ENCODE measurements around the gene HACD3. TPM values are rescaled to one million over a fixed set of nuclear protein-coding genes. Genes with fewer than 3 reads are reported as not detected.
"Not testable (repeated sequence)": the region's sequence is repeated elsewhere in the genome, so short reads cannot be mapped to it uniquely, and the experiment has no call there.

HACD3 gene
- total and polyA plus RNA-seq, 7 donors: 3.7 to 8.8 (median 6.5) TPM

- H3K4me3 ChIP-seq: no peak overlapping the region
- H3K27ac ChIP-seq: no peak overlapping the region
- H3K4me1 ChIP-seq: peaks cover 17% of the 10 kb centered on the region
- H3K9me3 ChIP-seq: no peaks in the 10 kb centered on the region
- H3K36me3 ChIP-seq (ENCODE audit: insufficient read depth in 1 of 2, low read depth in 1 of 2): peaks cover 6 to 18% of the 10 kb centered on the region in 2 donors
- no peak for TF ChIP-seq CTCF (IDR thresholded peaks at IDR 0.05)
- intact Hi-C loops (cut with DNase I): no loop called here
- 53 to 72% (median 71%) methylated on average over 3 of the region's 3 CpGs for WGBS, 3 donors
- DNase-seq (no peak), ATAC-seq (no peak)
- H3K27me3 ChIP-seq (ENCODE audit: insufficient read depth in 3 of 3, low read length in 2 of 3): no peaks in the 10 kb centered on the region
Observed at GRCh38 chr15:65550681-65551098, 20.4 kb downstream of the HACD3 start.

GRCh38 chr15:65551183-65551582 lies 20.9 kb downstream of the HACD3 start:
- no peak overlapping the region for H3K4me3 ChIP-seq
- no peak overlapping the region for H3K27ac ChIP-seq
- ATAC-seq (no peak), DNase-seq (no peak)
- 72 to 88% (median 78%) methylated on average over 2 of the region's 2 CpGs for WGBS, 3 donors
- no peaks in the 10 kb centered on the region for H3K9me3 ChIP-seq
- peaks cover 16% of the 10 kb centered on the region for H3K4me1 ChIP-seq
- TF ChIP-seq CTCF (IDR thresholded peaks at IDR 0.05): no peak
- intact Hi-C loops (cut with DNase I): no loop called here
- H3K36me3 ChIP-seq (ENCODE audit: insufficient read depth in 1 of 2, low read depth in 1 of 2): peaks cover 6 to 23% of the 10 kb centered on the region in 2 donors
- no peaks in the 10 kb centered on the region for H3K27me3 ChIP-seq (ENCODE audit: insufficient read depth in 3 of 3, low read length in 2 of 3)

DNA sequence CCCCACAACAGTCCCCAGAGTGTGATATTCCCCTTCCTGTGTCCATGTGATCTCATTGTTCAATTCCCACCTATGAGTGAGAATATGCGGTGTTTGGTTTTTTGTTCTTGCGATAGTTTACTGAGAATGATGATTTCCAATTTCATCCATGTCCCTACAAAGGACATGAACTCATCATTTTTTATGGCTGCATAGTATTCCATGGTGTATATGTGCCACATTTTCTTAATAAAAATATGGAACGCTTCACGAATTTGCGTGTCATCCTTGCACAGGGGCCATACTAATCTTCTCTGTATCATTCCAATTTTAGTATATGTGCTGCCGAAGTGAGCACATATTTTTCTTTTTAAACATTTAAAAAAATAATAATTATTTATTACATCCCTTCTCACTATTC lies 22.6 kb downstream of the HACD3 start:
- H3K4me3 ChIP-seq; intact Hi-C loops (cut with DNase I); ATAC-seq; H3K27me3 ChIP-seq (ENCODE audit: insufficient read depth in 3 of 3, low read length in 2 of 3); H3K27ac ChIP-seq; DNase-seq; H3K9me3 ChIP-seq: not testable (repeated sequence)
- 96 to 98% (median 97%) methylated on average over 4 of the region's 6 CpGs for WGBS, 3 donors
- H3K36me3 ChIP-seq (ENCODE audit: insufficient read depth in 1 of 2, low read depth in 1 of 2): peaks cover 6 to 38% of the 10 kb centered on the region in 2 donors
- peaks cover 13% of the 10 kb centered on the region for H3K4me1 ChIP-seq

- peaks cover 13% of the 10 kb centered on the region for H3K4me1 ChIP-seq
- 95 to 100% (median 97%) methylated on average over 3 of the region's 3 CpGs for WGBS, 3 donors
- no peak overlapping the region for H3K4me3 ChIP-seq
- H3K27me3 ChIP-seq (ENCODE audit: insufficient read depth in 3 of 3, low read length in 2 of 3): no peaks in the 10 kb centered on the region
- intact Hi-C loops (cut with DNase I): no loop called here
- no peak overlapping the region for H3K27ac ChIP-seq
- no peak for TF ChIP-seq CTCF (IDR thresholded peaks at IDR 0.05)
- ATAC-seq (no peak), DNase-seq (no peak)
- H3K9me3 ChIP-seq: no peaks in the 10 kb centered on the region
- H3K36me3 ChIP-seq (ENCODE audit: insufficient read depth in 1 of 2, low read depth in 1 of 2): peaks cover 6 to 44% of the 10 kb centered on the region in 2 donors
Observed at GRCh38 chr15:65553691-65554090, 23.4 kb downstream of the HACD3 start.

DNA sequence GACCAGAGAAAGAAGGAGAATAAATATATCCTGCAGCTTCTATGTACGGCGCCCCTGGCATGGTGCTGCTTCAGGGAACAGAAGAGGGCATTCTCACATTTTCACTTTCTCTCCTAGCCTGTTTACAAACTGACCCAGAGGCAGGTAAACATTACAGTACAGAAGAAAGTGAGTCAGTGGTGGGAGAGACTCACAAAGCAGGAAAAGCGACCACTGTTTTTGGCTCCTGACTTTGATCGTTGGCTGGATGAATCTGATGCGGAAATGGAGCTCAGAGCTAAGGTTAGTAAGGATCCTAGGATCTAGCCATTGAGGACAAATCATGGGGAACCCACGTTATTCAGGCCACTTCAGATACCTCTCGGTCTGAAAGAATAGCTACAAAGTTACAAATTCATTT lies 26.4 kb downstream of the HACD3 start:
- DNase-seq (no peak), ATAC-seq (no peak)
- Histone ChIP-seq H3K4me3 (no peak overlapping the region), H3K4me1 (no peaks in the 10 kb centered on the region), H3K36me3 (ENCODE audit: insufficient read depth in 1 of 2, low read depth in 1 of 2) (peaks cover 6 to 66% of the 10 kb centered on the region in 2 donors), H3K27ac (no peak overlapping the region), H3K27me3 (ENCODE audit: insufficient read depth in 3 of 3, low read length in 2 of 3) (no peaks in the 10 kb centered on the region), H3K9me3 (no peaks in the 10 kb centered on the region)
- intact Hi-C loops (cut with DNase I): no loop called here
- no peak for TF ChIP-seq CTCF (IDR thresholded peaks at IDR 0.05)
- 94 to 95% (median 94%) methylated on average over 7 of the region's 7 CpGs for WGBS, 3 donors

Measured in psoas muscle (tissue), 8 donors.